RWPE2 (cell line): ENCODE data around the gene USP6.
"Not testable (repeated sequence)": the region's sequence is repeated elsewhere in the genome, so short reads cannot be mapped to it uniquely, and the experiment has no call there.

Experiments
- ATAC-seq: fragments of 200-7000 bp; cut with Tn5 transposase; 3 replicates; pipeline ENCODE4 v1.9.1; 2021; ENCODE audit warnings: low read depth
- DNase-seq: peaks from one replicate; pipeline ENCODE4 v3.0.0-alpha.2; 2020; ENCODE audit warnings: low spot score
- H3K27ac ChIP-seq: fragments of 450-650 bp; 2 replicates; pipeline ENCODE4 v1.5.1; 2017; ENCODE audit warnings: mild to moderate bottlenecking; ENCODE audit not compliant: poor library complexity, severe bottlenecking
- H3K27me3 ChIP-seq: fragments of 250-450 bp; sonication (Bioruptor Pico); 2 replicates; pipeline ENCODE4 v1.5.1; 2021; ENCODE audit warnings: mild to moderate bottlenecking, moderate library complexity; ENCODE audit not compliant: insufficient read depth, poor library complexity, severe bottlenecking
- H3K36me3 ChIP-seq: fragments of 250-450 bp; sonication (Bioruptor Pico); 2 replicates; pipeline ENCODE4 v1.5.1; 2020; ENCODE audit warnings: low read depth, mild to moderate bottlenecking, moderate library complexity
- H3K4me1 ChIP-seq: fragments of 250-450 bp; sonication (Bioruptor Pico); 2 replicates; pipeline ENCODE4 v1.5.1; 2021; ENCODE audit warnings: mild to moderate bottlenecking, moderate library complexity; ENCODE audit not compliant: insufficient read depth, poor library complexity, severe bottlenecking
- H3K4me3 ChIP-seq: fragments of 250-450 bp; sonication (Bioruptor Pico); 2 replicates; pipeline ENCODE4 v1.5.1; 2021; ENCODE audit warnings: mild to moderate bottlenecking, moderate library complexity; ENCODE audit not compliant: severe bottlenecking
- H3K9me3 ChIP-seq: fragments of 250-450 bp; sonication (Bioruptor Pico); 2 replicates; pipeline ENCODE4 v1.5.1; 2021; ENCODE audit warnings: mild to moderate bottlenecking, moderate library complexity; ENCODE audit not compliant: severe bottlenecking
- TF ChIP-seq, protein P1 (sequence below): fragments of 450-650 bp; IDR thresholded peaks from one replicate; pipeline ENCODE4 v1.5.1; 2017; ENCODE audit warnings: mild to moderate bottlenecking, moderate library complexity; ENCODE audit not compliant: poor library complexity, severe bottlenecking

USP6 gene

GRCh38 chr17:5203908-5204294 is 88.1 kb downstream of the USP6 start:
- Histone ChIP-seq H3K27ac (no peak overlapping the region), H3K4me1 (no peaks in the 10 kb centered on the region), H3K9me3 (no peaks in the 10 kb centered on the region), H3K4me3 (no peak overlapping the region), H3K27me3 (no peaks in the 10 kb centered on the region), H3K36me3 (no peaks in the 10 kb centered on the region)
- TF ChIP-seq, protein P1, sequence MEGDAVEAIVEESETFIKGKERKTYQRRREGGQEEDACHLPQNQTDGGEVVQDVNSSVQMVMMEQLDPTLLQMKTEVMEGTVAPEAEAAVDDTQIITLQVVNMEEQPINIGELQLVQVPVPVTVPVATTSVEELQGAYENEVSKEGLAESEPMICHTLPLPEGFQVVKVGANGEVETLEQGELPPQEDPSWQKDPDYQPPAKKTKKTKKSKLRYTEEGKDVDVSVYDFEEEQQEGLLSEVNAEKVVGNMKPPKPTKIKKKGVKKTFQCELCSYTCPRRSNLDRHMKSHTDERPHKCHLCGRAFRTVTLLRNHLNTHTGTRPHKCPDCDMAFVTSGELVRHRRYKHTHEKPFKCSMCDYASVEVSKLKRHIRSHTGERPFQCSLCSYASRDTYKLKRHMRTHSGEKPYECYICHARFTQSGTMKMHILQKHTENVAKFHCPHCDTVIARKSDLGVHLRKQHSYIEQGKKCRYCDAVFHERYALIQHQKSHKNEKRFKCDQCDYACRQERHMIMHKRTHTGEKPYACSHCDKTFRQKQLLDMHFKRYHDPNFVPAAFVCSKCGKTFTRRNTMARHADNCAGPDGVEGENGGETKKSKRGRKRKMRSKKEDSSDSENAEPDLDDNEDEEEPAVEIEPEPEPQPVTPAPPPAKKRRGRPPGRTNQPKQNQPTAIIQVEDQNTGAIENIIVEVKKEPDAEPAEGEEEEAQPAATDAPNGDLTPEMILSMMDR: no peak
- ATAC-seq: 0 out of 3 replicates have a peak, but pooled peaks have one; percentile 44
- DNase-seq: no peak

- Histone ChIP-seq H3K27me3 (no peaks in the 10 kb centered on the region), H3K4me1 (no peaks in the 10 kb centered on the region), H3K27ac (no peak overlapping the region), H3K4me3 (no peak overlapping the region), H3K9me3 (no peaks in the 10 kb centered on the region), H3K36me3 (no peaks in the 10 kb centered on the region; the same call in 1 of the 2 replicates)
- DNase-seq (no peak), ATAC-seq (no peak)
- TF ChIP-seq, protein P1: no peak
These were observed 93.6 kb downstream of the USP6 start for GRCh38 chr17:5209396-5209795.

DNA sequence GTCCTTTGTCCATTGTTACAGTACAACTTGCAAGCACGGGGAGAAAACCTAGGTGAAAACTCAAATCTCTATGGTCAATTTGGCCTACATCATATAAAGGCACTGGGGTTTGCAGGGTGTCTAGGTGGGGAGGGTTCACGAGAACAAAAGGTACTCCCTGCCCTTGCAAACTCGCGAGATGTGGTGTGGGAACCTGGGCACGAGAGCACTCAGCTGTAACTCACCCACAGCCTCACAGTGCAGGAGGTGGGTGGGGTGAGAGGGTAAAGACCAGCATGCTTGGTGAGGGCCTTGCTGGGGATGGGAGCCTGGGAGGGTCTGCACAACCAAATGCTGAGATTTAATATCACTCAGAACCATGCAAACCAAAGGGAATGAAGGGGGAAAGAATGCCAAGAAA is 94.3 kb downstream of the USP6 start:
- H3K4me1 ChIP-seq: no peaks in the 10 kb centered on the region
- H3K9me3 ChIP-seq: no peaks in the 10 kb centered on the region
- H3K27me3 ChIP-seq: no peaks in the 10 kb centered on the region
- ATAC-seq: no peak
- no peaks in the 10 kb centered on the region; the same call in 1 of the 2 replicates for H3K36me3 ChIP-seq
- DNase-seq: no peak
- no peak overlapping the region for H3K4me3 ChIP-seq
- TF ChIP-seq, protein P1: no peak
- H3K27ac ChIP-seq: no peak overlapping the region

GRCh38 chr17:5210614-5211252 is 94.9 kb downstream of the USP6 start:
- Histone ChIP-seq H3K36me3 (no peaks in the 10 kb centered on the region; the same call in 1 of the 2 replicates), H3K4me3 (no peak overlapping the region), H3K27me3 (no peaks in the 10 kb centered on the region), H3K9me3 (no peaks in the 10 kb centered on the region), H3K27ac (no peak overlapping the region), H3K4me1 (no peaks in the 10 kb centered on the region)
- TF ChIP-seq, protein P1: no peak
- no peak for DNase-seq
- ATAC-seq: no peak

DNA sequence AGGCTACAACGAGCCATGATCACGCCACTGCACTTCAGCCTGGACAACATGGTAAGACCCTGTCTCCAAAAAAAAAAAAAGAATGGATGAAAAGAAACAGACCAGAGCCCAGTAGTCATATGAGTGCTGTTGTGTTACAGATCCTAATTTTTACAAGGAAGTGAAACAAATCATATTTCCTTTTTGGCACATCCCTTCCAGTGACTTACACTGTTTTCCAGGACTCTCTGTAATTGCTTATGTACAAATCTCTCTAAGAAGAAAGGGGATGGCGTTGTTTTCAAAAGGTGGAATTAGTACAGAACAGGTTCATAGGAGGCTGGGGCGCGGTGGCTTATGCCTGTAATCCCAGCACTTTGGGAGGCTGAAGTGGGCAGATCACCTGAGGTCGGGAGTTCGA is 95.6 kb downstream of the USP6 start:
- Histone ChIP-seq H3K4me3 (no peak overlapping the region), H3K27ac (no peak overlapping the region), H3K4me1 (no peaks in the 10 kb centered on the region), H3K9me3 (no peaks in the 10 kb centered on the region), H3K36me3 (no peaks in the 10 kb centered on the region; the same call in 1 of the 2 replicates), H3K27me3 (no peaks in the 10 kb centered on the region)
- no peak for ATAC-seq
- DNase-seq: no peak
- TF ChIP-seq, protein P1: no peak

DNA sequence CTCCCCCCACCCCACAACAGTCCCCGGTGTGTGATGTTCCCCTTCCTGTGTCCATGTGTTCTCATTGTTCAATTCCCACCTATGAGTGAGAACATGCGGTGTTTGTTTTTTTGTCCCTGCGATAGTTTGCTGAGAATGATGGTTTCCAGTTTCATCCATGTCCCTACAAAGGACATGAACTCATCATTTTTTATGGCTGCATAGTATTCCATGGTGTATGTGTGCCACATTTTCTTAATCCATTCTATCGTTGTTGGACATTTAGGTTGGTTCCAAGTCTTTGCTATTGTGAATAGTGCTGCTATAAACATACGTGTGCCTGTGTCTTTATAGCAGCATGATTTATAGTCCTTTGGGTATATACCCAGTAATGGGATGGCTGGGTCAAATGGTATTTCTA is 101.7 kb downstream of the USP6 start:
- H3K4me3 ChIP-seq, H3K4me1 ChIP-seq, DNase-seq, H3K27ac ChIP-seq, ATAC-seq, H3K27me3 ChIP-seq, H3K36me3 ChIP-seq, H3K9me3 ChIP-seq: not testable (repeated sequence)
